K562 (cell line): ENCODE measurements around the gene NOCT. TPM values are rescaled to one million over a fixed set of nuclear protein-coding genes. Genes with fewer than 3 reads are reported as not detected.

ENCODE experiments used
- ATAC-seq: fragments of 200-7000 bp; cut with Tn5 transposase; 3 replicates; pipeline ENCODE4 v1.9.1; 2020; ENCODE audit warnings: moderate library complexity
- BruUV-seq: library from RNA; stranded (reverse); fragments of 400-500 nt; replicated peaks from 2 replicates; lab custom pipeline; 2021; lab: Mats Ljungman, UMichigan
- CTCF ChIA-PET: fragments of 300-600 bp; formaldehyde crosslinking; extraction: SDS; loops from one replicate; lab custom pipeline; 2021; ENCODE audit warnings: low intra/inter-chr PET ratio; lab: Yijun Ruan, JAX
- POLR2A ChIA-PET: fragments of 300-600, 350-650 bp; sonication (Branson Sonifier 250); formaldehyde crosslinking; extraction: SDS; loops from one replicate; lab custom pipeline; 2021; ENCODE audit warnings: antibody characterized with exemption, inconsistent platforms; lab: Yijun Ruan, JAX
- DNase-seq, 4 experiments: peaks; one replicate each; pipeline versions ENCODE4 v3.0.0 to v3.0.0-alpha.2; 2011 to 2018; ENCODE audit warnings: low spot score in 3 of 4, mixed read lengths in 3 of 4; ENCODE audit errors: extremely low read depth in 1 of 4
- FAIRE-seq: peaks from 2 replicates; lab custom pipeline; 2011; peaks lifted over from hg19 to GRCh38; lab: Jason Lieb, UNC
- H2AFZ ChIP-seq: 2 replicates; pipeline ENCODE4 v1.6.0; 2011; ENCODE audit warnings: low read depth, low read length, control low read depth, inconsistent platforms
- H3K27ac ChIP-seq: fragments of 200-600 bp; 3 replicates; pipeline ENCODE4 v1.8.0; 2011; ENCODE audit warnings: low read depth, mild to moderate bottlenecking, control low read depth, inconsistent platforms, low read length, moderate library complexity, mixed read lengths; ENCODE audit errors: extremely low read depth
- H3K27me3 ChIP-seq, 2 experiments: fragments of 300-600 bp in 1 of 2; 2 replicates in 1 of 2; 3 replicates in 1 of 2; pipeline versions ENCODE4 v1.6.0 to v1.8.0; 2011; ENCODE audit warnings: inconsistent platforms in 2 of 2, low read length in 2 of 2, mild to moderate bottlenecking in 1 of 2, mixed read lengths in 1 of 2, moderate library complexity in 1 of 2; ENCODE audit not compliant: control insufficient read depth in 2 of 2, insufficient read depth in 2 of 2
- H3K36me3 ChIP-seq: fragments of 300-600 bp; 3 replicates; pipeline ENCODE4 v1.8.0; 2011; ENCODE audit warnings: mild to moderate bottlenecking, low read length, inconsistent platforms; ENCODE audit not compliant: control insufficient read depth, insufficient read depth
- H3K4me1 ChIP-seq, 2 experiments: fragments of 200-600 bp in 1 of 2; replicated peaks in 1 of 2; 2 replicates in 1 of 2; 3 replicates in 1 of 2; pipeline versions ENCODE4 v1.5.1 to v1.8.0; 2011; ENCODE audit warnings: inconsistent platforms in 2 of 2, low read length in 2 of 2, mild to moderate bottlenecking in 1 of 2, mixed read lengths in 1 of 2, moderate library complexity in 1 of 2; ENCODE audit not compliant: control insufficient read depth in 2 of 2, insufficient read depth in 2 of 2
- H3K4me2 ChIP-seq: 2 replicates; pipeline ENCODE4 v1.6.1; 2011; ENCODE audit warnings: low read length, control low read depth, inconsistent platforms, mixed read lengths; ENCODE audit not compliant: insufficient read depth
- H3K4me3 ChIP-seq: fragments of 200-600 bp; sonication (generic), shearing (Covaris generic); 2 replicates; pipeline ENCODE4 v1.5.1; 2016; ENCODE audit warnings: control low read depth, inconsistent platforms
- H3K79me2 ChIP-seq: fragments of 200-600 bp; 3 replicates; pipeline ENCODE4 v1.8.0; 2011; ENCODE audit warnings: low read length, inconsistent platforms; ENCODE audit not compliant: control insufficient read depth, insufficient read depth
- H3K9ac ChIP-seq, 2 experiments: 2 replicates each; pipeline versions ENCODE4 v1.6.0 to v1.6.1; 2011; ENCODE audit warnings: low read depth in 2 of 2, low read length in 2 of 2, control low read depth in 1 of 2, inconsistent platforms in 1 of 2, mild to moderate bottlenecking in 1 of 2, mixed read lengths in 1 of 2; ENCODE audit not compliant: insufficient read depth in 1 of 2
- H3K9me1 ChIP-seq: one replicate; pipeline ENCODE4 v1.6.0; 2011; ENCODE audit warnings: inconsistent platforms, mild to moderate bottlenecking, low read length, moderate library complexity; ENCODE audit not compliant: control insufficient read depth, insufficient read depth
- H3K9me3 ChIP-seq: replicated peaks from 2 replicates; pipeline ENCODE4 v1.5.1; 2011; ENCODE audit warnings: low read depth, low read length, inconsistent platforms; ENCODE audit not compliant: control insufficient read depth, insufficient read depth
- H4K20me1 ChIP-seq: replicated peaks from 2 replicates; pipeline ENCODE4 v1.6.1; 2011; ENCODE audit warnings: low read length, inconsistent platforms, mixed read lengths; ENCODE audit not compliant: control insufficient read depth, insufficient read depth
- HDAC6 ChIP-seq: IDR thresholded peaks from 2 replicates; pipeline ENCODE4 v1.6.1; 2012; ENCODE audit warnings: low read depth, mild to moderate bottlenecking, control low read depth, inconsistent platforms, low read length, moderate library complexity
- HNRNPK ChIP-seq: fragments of 200-400 bp; formaldehyde crosslinking; IDR thresholded peaks from one replicate; pipeline ENCODE4 v1.6.1; 2018; ENCODE audit warnings: mild to moderate bottlenecking, low read depth, low read length; ENCODE audit not compliant: poor library complexity, severe bottlenecking
- POLR2G ChIP-seq: fragments of 200-400 bp; formaldehyde crosslinking; IDR thresholded peaks from 2 replicates; pipeline ENCODE4 v1.6.1; 2017; ENCODE audit warnings: low read depth, mild to moderate bottlenecking, antibody characterized with exemption, low read length, moderate library complexity
- SMAD4 ChIP-seq: fragments of 250-450 bp; sonication (Bioruptor Pico); conservative IDR thresholded peaks from 2 replicates; pipeline ENCODE4 v1.8.0; 2021; ENCODE audit warnings: inconsistent platforms, mild to moderate bottlenecking, moderate library complexity
- SRSF7 ChIP-seq: fragments of 200-400 bp; formaldehyde crosslinking; optimal IDR thresholded peaks from 2 replicates; pipeline ENCODE3; 2017; ENCODE audit warnings: mild to moderate bottlenecking, low read depth, low read length
- ZC3H11A ChIP-seq: IDR thresholded peaks from 2 replicates; pipeline ENCODE4 v1.6.1; 2012; ENCODE audit warnings: low read depth, low read length, improper control_type of control experiment
- WGBS: fragments of 100-300 bp; shearing (Covaris generic); methylation state at CpG from one replicate; pipeline ENCODE4 v1.1.6; 2016; ENCODE audit warnings: low coverage, mixed read lengths; ENCODE audit not compliant: insufficient coverage; ENCODE audit errors: missing lambda C conversion rate; 5-methylcytosine and 5-hydroxymethylcytosine counted together
- in situ Hi-C: fragments of 300-500 bp; cut with MboI; formaldehyde crosslinking; loops from 4 replicates; pipeline ENCODE4 v1.15.0; 2018; ENCODE audit warnings: inconsistent platforms, mixed read lengths
- intact Hi-C: fragments of 100-400 bp; cut with micrococcal nuclease; formaldehyde crosslinking; loops from 2 replicates; pipeline ENCODE4 v1.14.2; 2022
- polyA plus RNA-seq, 8 experiments: library from polyadenylated mRNA; depleted of rRNA in 4 of 8; stranded (reverse) in 5 of 8; unstranded in 3 of 8; fragments of >200 nt; fragmentation: Nextera tagmentation in 2 of 8; fragmentation: Illumina TruSeq in 1 of 8; extraction: Ambion mirVana in 2 of 8; extraction: Trizol in 1 of 8; gene quantifications; 2 replicates each; pipeline versions ENCODE4 v1.2.1 to v1.2.3, GENCODE V29; 2011 to 2014; ENCODE audit warnings: inconsistent platforms in 1 of 8, missing spikeins in 1 of 8
- total RNA-seq, 7 experiments: library from RNA; depleted of rRNA in 6 of 7; stranded (reverse); fragments of >200 nt in 6 of 7; fragmentation: Illumina TruSeq in 2 of 7; extraction: Trizol in 2 of 7; gene quantifications; 2 replicates each; pipeline versions ENCODE4 v1.2.1 to v1.2.3, GENCODE V29; 2011 to 2021; ENCODE audit warnings: low replicate concordance in 1 of 7
- TF ChIP-seq, protein P1 (sequence below): fragments of 450-650 bp; IDR thresholded peaks from 2 replicates; pipeline ENCODE4 v1.6.1; 2017; ENCODE audit warnings: antibody characterized with exemption, mild to moderate bottlenecking
- TF ChIP-seq, protein P2 (sequence below): fragments of 200-800 bp; sonication (Bioruptor generic); IDR thresholded peaks from 2 replicates; pipeline ENCODE4 v1.6.1; 2016; ENCODE audit warnings: missing genetic modification characterization, missing compliant biosample characterization

The NOCT gene
- total and polyA plus RNA-seq, 9 of the 15 experiments (the other 6 are each of a cell fraction or from before 2014, with no cell fraction given): 1.3 to 20.2 (median 11.1) TPM

DNA sequence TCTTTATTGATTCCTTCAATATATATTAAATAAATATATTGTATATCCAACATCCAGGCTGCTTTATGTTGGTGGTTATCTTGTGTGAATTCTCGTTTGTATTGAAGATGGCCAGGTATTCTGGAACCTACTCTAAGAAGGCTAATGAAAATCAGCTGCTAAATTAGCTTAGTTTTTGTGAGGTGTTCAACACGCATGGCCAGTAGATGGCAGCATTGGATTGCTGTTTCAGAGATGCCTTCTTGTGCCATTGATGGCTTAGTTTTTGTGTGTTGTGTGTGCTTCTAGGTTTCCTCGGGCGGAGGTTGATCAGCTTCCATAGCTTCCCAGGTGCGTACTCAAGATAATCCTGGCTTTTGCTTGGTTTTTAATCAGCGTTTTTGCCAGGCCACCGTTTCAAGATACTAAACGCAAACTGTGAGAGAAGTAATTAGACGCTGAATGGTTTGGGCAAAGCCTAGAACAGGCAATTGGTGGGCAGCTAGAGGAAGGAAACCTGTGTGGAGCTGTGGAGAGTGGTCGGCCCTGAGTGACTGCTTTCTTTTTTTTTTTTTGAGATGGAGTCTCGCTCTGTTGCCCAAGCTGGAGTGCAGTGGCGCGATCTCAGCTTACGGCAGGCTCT lies 15.1 kb downstream of the NOCT start (continued):
- TF ChIP-seq, protein P1, sequence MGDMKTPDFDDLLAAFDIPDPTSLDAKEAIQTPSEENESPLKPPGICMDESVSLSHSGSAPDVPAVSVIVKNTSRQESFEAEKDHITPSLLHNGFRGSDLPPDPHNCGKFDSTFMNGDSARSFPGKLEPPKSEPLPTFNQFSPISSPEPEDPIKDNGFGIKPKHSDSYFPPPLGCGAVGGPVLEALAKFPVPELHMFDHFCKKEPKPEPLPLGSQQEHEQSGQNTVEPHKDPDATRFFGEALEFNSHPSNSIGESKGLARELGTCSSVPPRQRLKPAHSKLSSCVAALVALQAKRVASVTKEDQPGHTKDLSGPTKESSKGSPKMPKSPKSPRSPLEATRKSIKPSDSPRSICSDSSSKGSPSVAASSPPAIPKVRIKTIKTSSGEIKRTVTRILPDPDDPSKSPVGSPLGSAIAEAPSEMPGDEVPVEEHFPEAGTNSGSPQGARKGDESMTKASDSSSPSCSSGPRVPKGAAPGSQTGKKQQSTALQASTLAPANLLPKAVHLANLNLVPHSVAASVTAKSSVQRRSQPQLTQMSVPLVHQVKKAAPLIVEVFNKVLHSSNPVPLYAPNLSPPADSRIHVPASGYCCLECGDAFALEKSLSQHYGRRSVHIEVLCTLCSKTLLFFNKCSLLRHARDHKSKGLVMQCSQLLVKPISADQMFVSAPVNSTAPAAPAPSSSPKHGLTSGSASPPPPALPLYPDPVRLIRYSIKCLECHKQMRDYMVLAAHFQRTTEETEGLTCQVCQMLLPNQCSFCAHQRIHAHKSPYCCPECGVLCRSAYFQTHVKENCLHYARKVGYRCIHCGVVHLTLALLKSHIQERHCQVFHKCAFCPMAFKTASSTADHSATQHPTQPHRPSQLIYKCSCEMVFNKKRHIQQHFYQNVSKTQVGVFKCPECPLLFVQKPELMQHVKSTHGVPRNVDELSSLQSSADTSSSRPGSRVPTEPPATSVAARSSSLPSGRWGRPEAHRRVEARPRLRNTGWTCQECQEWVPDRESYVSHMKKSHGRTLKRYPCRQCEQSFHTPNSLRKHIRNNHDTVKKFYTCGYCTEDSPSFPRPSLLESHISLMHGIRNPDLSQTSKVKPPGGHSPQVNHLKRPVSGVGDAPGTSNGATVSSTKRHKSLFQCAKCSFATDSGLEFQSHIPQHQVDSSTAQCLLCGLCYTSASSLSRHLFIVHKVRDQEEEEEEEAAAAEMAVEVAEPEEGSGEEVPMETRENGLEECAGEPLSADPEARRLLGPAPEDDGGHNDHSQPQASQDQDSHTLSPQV: no peak

DNA sequence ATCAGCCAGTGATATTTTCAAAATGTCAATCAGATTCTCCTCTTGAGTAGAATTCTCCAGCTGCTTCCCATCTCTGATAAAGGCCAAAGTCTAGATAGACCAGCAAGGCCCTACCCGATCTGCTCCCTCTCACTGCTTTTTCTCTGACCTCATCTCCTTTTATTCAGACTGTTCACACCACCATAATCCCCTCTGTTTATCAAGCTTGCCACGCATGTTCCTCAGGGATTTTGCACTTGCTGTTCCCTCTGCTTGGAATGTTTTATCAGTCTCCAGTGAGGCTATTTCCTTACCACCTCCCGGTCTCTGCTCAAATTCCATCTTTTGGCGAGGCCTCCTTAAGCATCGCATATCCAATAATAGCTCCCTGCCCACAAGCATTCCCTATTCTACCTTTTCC lies 20.1 kb downstream of the NOCT start:
- no peaks in the 10 kb centered on the region for H3K27me3 ChIP-seq
- no peak overlapping the region for H3K27ac ChIP-seq
- no peak for DNase-seq
- CTCF ChIA-PET: no interaction called here
- POLR2A ChIA-PET: interaction anchor here (0.6 kb wide), 1 partner anchor 19 kb away, joined by 4 read pairs; no protein-coding TSS in a partner anchor
- intact Hi-C loops (loop anchor here (10.0 kb wide), 2 partner anchors 499 to 609 kb away; no protein-coding TSS in a partner anchor), in situ Hi-C loops (loop anchor here (25.0 kb wide), 1 partner anchor 502 kb away; no protein-coding TSS in a partner anchor)
- no peak for ATAC-seq
- no TSS peak for BruUV-seq
- no peaks in the 10 kb centered on the region for H4K20me1 ChIP-seq
- no peaks in the 10 kb centered on the region for H3K9me3 ChIP-seq
- no peak overlapping the region for H3K9ac ChIP-seq
- H3K36me3 ChIP-seq: peaks cover 43% of the 10 kb centered on the region
- no peaks in the 10 kb centered on the region for H3K9me1 ChIP-seq
- no peaks in the 10 kb centered on the region; a peak in 2 of 5 replicates for H3K4me1 ChIP-seq
- H3K4me3 ChIP-seq: no peak overlapping the region
- H3K79me2 ChIP-seq: peaks cover 91% of the 10 kb centered on the region
- no peak overlapping the region for H3K4me2 ChIP-seq
- WGBS: 100% methylated on average over 5 of the region's 5 CpGs
- no peak overlapping the region for H2AFZ ChIP-seq
- no peak for FAIRE-seq
- no peak for TF ChIP-seq ZC3H11A
- no peak for TF ChIP-seq SMAD4 (CRISPR knock-in tag)
- TF ChIP-seq HDAC6: no peak
- no peak for TF ChIP-seq HNRNPK
- TF ChIP-seq, protein P2, sequence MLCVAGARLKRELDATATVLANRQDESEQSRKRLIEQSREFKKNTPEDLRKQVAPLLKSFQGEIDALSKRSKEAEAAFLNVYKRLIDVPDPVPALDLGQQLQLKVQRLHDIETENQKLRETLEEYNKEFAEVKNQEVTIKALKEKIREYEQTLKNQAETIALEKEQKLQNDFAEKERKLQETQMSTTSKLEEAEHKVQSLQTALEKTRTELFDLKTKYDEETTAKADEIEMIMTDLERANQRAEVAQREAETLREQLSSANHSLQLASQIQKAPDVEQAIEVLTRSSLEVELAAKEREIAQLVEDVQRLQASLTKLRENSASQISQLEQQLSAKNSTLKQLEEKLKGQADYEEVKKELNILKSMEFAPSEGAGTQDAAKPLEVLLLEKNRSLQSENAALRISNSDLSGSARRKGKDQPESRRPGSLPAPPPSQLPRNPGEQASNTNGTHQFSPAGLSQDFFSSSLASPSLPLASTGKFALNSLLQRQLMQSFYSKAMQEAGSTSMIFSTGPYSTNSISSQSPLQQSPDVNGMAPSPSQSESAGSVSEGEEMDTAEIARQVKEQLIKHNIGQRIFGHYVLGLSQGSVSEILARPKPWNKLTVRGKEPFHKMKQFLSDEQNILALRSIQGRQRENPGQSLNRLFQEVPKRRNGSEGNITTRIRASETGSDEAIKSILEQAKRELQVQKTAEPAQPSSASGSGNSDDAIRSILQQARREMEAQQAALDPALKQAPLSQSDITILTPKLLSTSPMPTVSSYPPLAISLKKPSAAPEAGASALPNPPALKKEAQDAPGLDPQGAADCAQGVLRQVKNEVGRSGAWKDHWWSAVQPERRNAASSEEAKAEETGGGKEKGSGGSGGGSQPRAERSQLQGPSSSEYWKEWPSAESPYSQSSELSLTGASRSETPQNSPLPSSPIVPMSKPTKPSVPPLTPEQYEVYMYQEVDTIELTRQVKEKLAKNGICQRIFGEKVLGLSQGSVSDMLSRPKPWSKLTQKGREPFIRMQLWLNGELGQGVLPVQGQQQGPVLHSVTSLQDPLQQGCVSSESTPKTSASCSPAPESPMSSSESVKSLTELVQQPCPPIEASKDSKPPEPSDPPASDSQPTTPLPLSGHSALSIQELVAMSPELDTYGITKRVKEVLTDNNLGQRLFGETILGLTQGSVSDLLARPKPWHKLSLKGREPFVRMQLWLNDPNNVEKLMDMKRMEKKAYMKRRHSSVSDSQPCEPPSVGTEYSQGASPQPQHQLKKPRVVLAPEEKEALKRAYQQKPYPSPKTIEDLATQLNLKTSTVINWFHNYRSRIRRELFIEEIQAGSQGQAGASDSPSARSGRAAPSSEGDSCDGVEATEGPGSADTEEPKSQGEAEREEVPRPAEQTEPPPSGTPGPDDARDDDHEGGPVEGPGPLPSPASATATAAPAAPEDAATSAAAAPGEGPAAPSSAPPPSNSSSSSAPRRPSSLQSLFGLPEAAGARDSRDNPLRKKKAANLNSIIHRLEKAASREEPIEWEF (CRISPR knock-in tag): no peak
- no peak for TF ChIP-seq POLR2G
- no peak for TF ChIP-seq SRSF7
